GM21528 (cell line): ENCODE data around the gene TEAD1.

Experiments
- ATAC-seq: cut with Tn5 transposase; IDR thresholded peaks from one replicate; pipeline ENCODE4 v1.9.1; 2021; ENCODE audit warnings: mild to moderate bottlenecking, moderate library complexity; ENCODE audit not compliant: unreplicated experiment, low FRiP score

TEAD1 gene

DNA sequence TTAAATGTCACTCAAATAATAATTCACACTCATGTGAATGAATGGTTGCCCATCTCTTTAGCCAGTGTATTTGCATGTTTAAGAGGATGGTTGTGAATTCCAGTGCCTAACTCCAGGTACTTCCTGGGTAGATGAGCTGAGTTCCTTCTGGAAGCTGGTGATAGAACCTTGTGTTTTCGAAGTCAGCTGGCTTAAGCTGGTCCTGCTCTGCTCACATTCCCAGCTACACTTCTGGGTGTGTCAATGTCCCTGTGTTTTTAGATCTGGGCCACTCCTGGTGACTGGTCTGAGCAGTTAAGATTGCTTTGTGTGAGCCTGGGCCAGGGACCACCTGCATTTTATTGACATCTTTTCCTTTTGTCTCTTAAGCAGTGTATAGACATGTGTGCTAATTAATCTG, 10.6 kb downstream of the TEAD1 start:
- no peak for ATAC-seq

DNA sequence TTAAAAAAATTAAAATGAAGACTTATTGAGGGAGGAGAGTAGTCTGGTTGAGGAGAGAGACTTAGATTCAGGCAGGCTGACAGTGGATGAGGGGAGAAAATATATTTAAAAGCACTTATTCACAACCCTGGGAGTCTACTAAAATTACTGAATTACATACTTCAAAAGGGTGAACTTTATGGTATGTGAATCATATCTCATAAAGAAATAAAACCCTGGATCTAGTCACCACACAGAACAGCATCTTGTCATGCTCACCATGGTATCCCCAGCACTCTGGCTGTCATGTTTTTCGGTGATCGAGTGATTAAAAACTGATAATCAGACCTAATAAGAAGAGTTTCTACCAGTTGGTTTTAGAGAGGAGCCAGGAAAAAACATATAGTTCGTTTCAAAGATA, 11.0 kb downstream of the TEAD1 start:
- ATAC-seq: no peak

DNA sequence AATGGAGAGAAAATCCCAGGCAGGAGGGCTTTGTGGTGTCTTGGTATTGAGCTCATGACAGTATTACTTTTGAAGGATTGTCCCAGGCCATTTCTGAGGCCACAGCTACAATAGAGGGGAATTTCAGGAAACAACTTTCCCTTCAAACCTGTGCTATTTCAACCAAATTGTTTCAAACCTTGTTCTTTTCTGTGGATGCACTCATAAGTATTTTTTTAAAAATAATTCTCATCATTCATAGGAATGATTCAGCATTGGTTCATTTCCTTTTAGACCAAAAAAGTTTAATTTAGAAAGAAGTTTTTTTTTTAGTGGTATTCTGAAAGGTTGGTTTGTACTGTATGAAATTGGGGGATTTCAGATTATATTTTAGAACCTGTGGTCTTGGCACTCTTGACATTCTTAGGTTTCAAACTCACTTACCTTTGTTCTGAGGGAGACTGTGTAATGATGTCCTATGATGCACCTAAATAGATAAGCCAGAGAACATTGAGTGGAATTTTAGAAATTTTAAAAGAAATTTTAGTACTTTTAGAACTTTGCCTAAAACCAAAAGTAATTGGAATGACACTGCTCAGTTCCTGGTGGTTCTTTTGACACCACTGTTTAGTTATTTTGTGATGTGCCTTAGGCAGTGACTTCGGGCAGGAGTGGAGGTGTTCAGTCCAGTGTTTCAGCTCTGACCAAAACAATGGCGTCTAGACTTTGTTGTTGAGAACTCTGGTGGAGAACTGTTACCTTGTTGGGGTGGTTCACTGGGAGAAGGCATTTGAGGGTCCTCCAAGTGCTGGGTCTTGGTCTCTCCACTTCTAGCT, 12.2 kb downstream of the TEAD1 start:
- ATAC-seq: no peak

GRCh38 chr11:12687216-12687623, 13.0 kb downstream of the TEAD1 start:
- ATAC-seq: no peak

GRCh38 chr11:12687740-12688139, 13.5 kb downstream of the TEAD1 start:
- no peak for ATAC-seq

- no peak for ATAC-seq
These were observed 15.0 kb downstream of the TEAD1 start for GRCh38 chr11:12689029-12689755.

DNA sequence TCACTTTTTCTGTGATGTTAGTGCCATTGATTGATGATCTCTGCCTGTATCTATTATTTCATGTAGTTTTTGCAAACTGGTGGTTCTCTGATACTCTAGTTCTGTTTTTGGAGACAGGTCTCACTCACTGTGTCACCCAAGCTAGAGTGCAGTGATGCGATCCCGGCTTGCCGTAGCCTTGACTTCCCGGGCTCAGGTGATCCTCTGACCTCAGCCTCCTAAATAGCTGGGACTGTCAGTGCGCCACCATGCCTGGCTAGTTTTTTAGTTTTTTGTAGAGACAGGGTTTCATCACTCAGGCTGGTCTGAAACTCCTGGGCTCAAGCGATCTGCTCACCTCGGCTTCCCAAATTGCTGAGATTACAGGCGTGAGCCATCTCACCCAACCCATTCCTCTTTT, 16.4 kb downstream of the TEAD1 start:
- ATAC-seq: no peak

- no peak for ATAC-seq
These were observed 17.3 kb downstream of the TEAD1 start for GRCh38 chr11:12691473-12691872.

GRCh38 chr11:12692229-12693075, 18.2 kb downstream of the TEAD1 start:
- ATAC-seq: no peak

DNA sequence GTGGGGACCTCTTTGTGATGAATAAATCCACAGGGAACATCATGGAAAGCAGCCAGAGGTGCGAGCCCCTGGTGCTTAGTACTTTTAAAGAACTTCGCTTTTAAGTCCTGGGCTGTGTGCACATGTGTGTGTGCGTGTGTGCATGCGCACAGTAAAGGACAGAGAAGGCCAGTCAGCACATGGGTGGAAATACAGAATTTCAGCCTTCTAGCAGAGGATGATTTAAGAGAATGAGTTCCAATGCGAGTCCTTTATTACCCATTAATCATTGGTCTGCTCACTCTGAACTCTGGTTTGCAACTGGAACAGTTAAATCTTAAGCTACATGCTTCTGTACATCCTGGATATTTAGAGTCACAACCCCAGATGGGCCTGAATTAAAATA, 18.9 kb downstream of the TEAD1 start:
- no peak for ATAC-seq

DNA sequence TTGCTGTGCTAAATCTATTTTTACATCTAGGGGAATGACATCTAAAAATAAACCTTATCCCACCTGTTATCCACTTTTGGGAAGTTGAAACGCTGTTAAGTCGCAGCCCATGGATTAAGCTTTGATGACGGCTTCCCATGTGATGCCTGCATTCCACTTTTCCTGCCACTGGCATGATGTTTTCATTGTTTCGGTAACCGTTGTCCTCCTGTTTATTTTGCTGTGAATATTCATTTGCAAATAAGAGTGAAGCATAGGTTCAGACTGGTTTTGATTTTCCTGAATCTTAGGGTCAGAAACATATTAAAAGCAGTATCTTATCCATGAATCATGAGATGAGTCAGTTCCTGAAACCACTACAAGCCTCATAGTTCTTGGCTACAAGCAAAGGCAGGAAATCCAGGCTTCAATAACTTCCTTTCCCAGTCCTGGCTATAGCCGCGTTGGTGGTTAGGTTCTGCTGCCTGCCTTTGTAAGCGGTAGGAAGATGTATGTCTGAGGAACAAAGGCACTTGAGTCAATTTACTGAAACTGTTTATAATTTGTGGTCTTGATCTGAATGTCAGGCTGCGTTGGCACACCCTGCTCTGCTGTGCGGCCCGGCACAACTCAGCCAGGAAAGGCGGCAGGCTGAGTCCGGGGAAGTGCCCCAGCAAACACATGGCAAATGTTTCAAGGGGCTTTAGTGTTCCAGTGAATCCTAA, 19.4 kb downstream of the TEAD1 start:
- no peak for ATAC-seq

DNA sequence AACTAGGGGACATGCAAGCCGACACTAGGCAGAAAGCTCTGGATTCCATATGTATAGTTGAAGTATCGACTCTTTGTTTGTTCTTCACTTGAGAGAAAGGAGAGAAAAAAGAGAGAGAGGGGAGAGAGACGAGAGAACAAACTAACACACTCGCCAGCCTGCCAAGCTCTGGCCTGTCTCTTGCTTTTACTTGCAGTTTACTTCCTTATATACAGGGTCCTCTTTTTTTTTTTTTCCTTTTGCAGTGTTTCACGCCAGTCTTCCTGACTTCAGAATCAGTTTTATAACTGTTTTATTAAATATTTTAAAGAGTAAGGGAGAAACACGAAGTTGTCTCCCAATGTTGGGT, 19.9 kb downstream of the TEAD1 start:
- ATAC-seq: no peak

- ATAC-seq: no peak
These were observed 21.1 kb downstream of the TEAD1 start for GRCh38 chr11:12695221-12695794.

GRCh38 chr11:12695873-12696272, 21.7 kb downstream of the TEAD1 start:
- ATAC-seq: no peak

- no peak for ATAC-seq
These were observed 22.8 kb downstream of the TEAD1 start for GRCh38 chr11:12696911-12697581.

- no peak for ATAC-seq
These were observed 23.8 kb downstream of the TEAD1 start for GRCh38 chr11:12698048-12698447.

- ATAC-seq: no peak
These were observed 27.8 kb downstream of the TEAD1 start for GRCh38 chr11:12701811-12702592.

GRCh38 chr11:12702999-12703453, 28.8 kb downstream of the TEAD1 start:
- ATAC-seq: no peak

DNA sequence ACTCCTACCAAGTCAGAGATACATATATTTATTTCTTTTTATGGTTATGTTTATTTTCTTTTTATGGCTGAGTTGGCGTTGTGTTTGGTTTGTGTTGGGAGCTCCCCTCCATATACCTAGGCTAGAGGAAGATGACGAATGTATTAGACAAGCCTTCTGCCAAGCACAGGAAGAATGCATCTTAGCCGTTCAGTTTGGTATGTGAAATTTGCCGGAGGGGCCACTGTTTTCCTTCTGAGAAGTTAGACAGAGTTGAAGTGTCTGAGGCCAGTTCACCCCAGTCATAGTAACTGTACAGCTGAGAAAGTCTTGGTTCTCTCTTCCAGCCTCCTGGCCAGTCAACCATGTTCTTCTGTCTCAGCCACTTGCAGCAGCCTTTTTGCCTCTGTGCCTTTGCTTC, 29.8 kb downstream of the TEAD1 start:
- no peak for ATAC-seq
